ENCODE measurements around the gene SLC37A1. TPM values are rescaled to one million over a fixed set of nuclear protein-coding genes. Genes with fewer than 3 reads are reported as not detected.

SLC37A1 gene
- total RNA-seq, 6 experiments from 2014 or later, result not detected

DNA sequence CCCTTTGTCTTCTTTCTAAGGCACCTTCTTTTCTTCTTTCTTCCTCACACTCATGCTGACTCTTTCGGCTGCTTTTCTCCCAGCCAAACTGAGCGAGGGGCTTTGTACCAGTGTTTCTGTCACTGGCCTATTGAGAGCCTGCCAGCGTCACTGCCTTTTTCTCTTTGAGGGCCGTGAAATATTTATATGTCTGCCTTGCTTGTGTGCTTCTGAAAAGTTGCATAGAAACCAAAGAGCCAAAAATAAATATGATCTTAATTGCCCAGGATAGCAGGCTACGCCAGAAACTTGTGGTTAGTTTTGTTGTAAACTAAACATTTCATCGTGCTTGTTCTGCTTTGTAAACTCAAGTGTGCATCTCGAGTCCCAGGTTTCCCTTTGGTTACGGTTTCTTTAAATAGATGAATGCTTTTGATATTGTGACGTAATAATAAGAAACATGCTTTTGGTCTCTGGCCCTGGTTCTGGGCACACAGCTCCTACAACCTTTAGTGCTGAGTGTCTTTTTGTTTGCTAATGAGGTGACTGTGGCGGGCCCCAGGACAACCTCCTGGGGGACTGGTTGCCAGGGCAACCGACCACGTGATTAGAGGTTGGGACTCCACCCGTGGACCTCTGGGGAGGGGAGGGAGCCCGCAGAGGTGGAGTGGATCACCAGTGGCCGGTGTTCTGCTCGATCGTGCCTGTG, 10.8 kb downstream of the SLC37A1 start:
- Mint-ChIP-seq H3K27me3 (ENCODE audit: insufficient read depth) (peaks cover 11% of the 10 kb centered on the region), H3K4me1 (ENCODE audit: low read depth) (no peaks in the 10 kb centered on the region), H3K9me3 (peaks cover 2% of the 10 kb centered on the region; the same call in 1 of the 2 replicates), H3K27ac (no peak overlapping the region), H3K4me3 (no peak overlapping the region), H3K36me3 (ENCODE audit: low read depth) (no peaks in the 10 kb centered on the region)
- TF ChIP-seq CTCF (IDR thresholded peaks at IDR 0.05), result no peak
- DNase-seq, result no peak

DNA sequence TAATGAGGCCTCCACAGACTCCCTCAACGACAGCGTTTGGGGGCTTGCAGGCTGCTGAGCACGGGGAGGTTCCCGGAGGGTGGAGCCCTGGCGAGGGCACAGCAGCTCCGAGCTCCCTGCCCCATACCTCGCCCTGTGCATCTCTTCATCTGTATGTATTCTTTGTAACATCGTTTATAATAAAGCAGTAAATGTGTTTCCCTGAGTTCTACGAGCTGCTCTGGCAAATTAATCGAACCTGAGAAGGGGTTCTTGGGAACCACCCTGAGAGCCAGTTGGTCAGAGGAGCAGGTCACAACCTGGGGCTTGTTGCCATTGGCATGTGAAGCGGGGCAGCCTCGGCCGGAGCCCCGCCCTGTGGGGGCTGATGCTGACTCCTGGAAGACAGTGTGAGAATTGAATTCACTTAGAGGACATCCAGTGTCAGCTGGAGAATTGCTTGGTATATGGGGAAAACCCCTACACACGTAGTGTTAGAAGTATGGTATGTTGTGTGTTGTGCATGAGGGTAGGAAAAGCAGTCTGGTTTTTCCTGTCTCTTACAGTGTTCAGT, 11.5 kb downstream of the SLC37A1 start:
- Mint-ChIP-seq H3K4me1 (ENCODE audit: low read depth) (no peaks in the 10 kb centered on the region), H3K27me3 (ENCODE audit: insufficient read depth) (peaks cover 11% of the 10 kb centered on the region), H3K27ac (no peak overlapping the region), H3K4me3 (no peak overlapping the region), H3K36me3 (ENCODE audit: low read depth) (no peaks in the 10 kb centered on the region), H3K9me3 (peaks cover 5% of the 10 kb centered on the region; the same call in 1 of the 2 replicates)
- TF ChIP-seq CTCF (IDR thresholded peaks at IDR 0.05), result no peak
- no peak for DNase-seq

DNA sequence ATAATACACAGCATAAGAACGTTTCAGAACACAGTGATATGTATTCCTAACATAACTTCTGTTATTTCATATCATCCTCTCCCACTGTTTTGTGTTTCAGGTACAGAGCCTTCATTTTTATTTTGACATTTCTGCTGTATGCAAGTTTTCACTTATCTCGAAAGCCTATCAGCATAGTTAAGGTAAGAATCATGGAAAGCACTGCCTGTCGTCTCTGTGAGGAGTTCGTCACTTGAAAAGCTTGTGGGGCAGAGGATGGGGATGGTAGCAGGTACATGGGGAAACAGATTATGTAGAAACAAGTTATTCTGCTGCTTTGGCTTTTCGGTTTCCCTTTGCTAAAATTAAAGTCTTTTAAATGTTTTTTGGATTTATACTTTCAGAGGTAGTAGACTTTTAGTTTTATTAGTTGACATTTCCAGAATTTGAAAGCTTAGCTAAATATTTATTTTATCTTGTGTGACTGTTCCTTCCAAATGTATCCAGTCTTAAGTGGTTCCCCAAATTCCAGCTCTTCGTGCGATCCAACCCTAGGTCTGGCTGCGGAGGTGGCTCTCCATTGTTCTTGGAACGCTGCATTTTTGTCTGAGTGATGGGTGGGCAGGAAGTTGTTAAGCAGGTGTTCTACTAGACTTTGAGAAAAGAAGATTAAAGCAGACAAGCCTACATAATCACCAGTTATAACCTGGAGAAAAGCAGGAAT, 12.2 kb downstream of the SLC37A1 start:
- no peak overlapping the region for H3K27ac Mint-ChIP-seq
- no peak overlapping the region for H3K4me3 Mint-ChIP-seq
- no peak for TF ChIP-seq CTCF (IDR thresholded peaks at IDR 0.05)
- H3K9me3 Mint-ChIP-seq, result peaks cover 5% of the 10 kb centered on the region; the same call in 1 of the 2 replicates
- peaks cover 6% of the 10 kb centered on the region for H3K27me3 Mint-ChIP-seq (ENCODE audit: insufficient read depth)
- no peak for DNase-seq
- no peaks in the 10 kb centered on the region for H3K4me1 Mint-ChIP-seq (ENCODE audit: low read depth)
- no peaks in the 10 kb centered on the region for H3K36me3 Mint-ChIP-seq (ENCODE audit: low read depth)

DNA sequence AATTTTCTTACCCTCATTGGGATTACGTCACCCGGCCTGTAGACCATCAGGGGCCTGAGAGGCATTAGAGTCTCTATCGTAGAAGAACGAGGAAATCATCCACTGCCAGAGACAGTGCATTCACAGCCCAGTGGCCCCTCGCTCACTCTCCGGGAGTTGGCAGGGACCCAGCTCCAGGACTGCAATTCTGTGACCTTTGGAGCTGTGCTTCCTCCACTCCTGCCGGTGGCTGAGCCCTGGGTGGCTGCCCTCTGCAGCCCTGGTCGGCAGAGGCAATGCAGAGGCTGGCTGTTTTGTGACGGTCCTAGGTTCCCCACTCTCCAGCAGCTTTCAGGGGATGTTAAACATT, 12.7 kb downstream of the SLC37A1 start:
- Mint-ChIP-seq H3K4me3 (no peak overlapping the region), H3K4me1 (ENCODE audit: low read depth) (no peaks in the 10 kb centered on the region), H3K27ac (no peak overlapping the region), H3K27me3 (ENCODE audit: insufficient read depth) (peaks cover 6% of the 10 kb centered on the region), H3K9me3 (peaks cover 5% of the 10 kb centered on the region; the same call in 1 of the 2 replicates), H3K36me3 (ENCODE audit: low read depth) (no peaks in the 10 kb centered on the region)
- no peak for DNase-seq
- no peak for TF ChIP-seq CTCF (IDR thresholded peaks at IDR 0.05)

DNA sequence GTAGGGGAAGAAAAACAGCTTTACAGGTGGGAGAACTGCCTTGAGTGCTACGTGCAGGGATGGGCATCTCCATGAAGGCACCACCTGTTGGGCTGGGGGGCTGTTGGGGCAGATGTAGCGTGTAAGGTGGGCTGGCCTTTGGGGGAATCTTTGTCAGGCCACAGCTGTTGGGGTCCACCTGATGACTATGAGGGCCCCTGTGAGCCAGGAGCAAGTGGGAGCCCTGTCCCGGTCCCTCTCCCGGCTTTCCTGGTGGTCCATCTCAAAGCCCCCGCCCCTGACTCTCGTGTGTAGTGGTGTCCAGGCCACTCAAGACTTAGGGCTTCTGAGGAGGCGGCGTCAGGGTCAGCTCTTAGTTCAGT, 13.5 kb downstream of the SLC37A1 start:
- Mint-ChIP-seq H3K27ac (no peak overlapping the region), H3K4me3 (no peak overlapping the region), H3K36me3 (ENCODE audit: low read depth) (no peaks in the 10 kb centered on the region), H3K9me3 (peaks cover 5% of the 10 kb centered on the region; the same call in 1 of the 2 replicates), H3K4me1 (ENCODE audit: low read depth) (no peaks in the 10 kb centered on the region), H3K27me3 (ENCODE audit: insufficient read depth) (peaks cover 6% of the 10 kb centered on the region)
- no peak for DNase-seq
- TF ChIP-seq CTCF (IDR thresholded peaks at IDR 0.05), result no peak
